GM23338 (cell line): ENCODE measurements around the gene SYNE2. TPM values are rescaled to one million over a fixed set of nuclear protein-coding genes. Genes with fewer than 3 reads are reported as not detected.

Source experiments
- ATAC-seq: fragments of 200-7000 bp; cut with Tn5 transposase; 3 replicates; pipeline ENCODE4 v1.9.1; 2020
- DNase-seq: peaks from one replicate; pipeline ENCODE4 v3.0.0-alpha.2; 2015; ENCODE audit warnings: low spot score
- H2AFZ ChIP-seq: fragments of 200-600 bp; sonication (generic); 2 replicates; pipeline ENCODE4 v1.8.0; 2016; ENCODE audit warnings: antibody characterized with exemption, mild to moderate bottlenecking, moderate library complexity
- H3F3A ChIP-seq: fragments of 200-600 bp; sonication (generic); replicated peaks from 2 replicates; pipeline ENCODE4 v1.8.0; 2017; ENCODE audit warnings: antibody characterized with exemption, mixed run types, low read depth
- H3K27ac ChIP-seq: fragments of 200-600 bp; sonication (generic); 2 replicates; pipeline ENCODE4 v1.6.1; 2016; ENCODE audit warnings: low read depth
- H3K27me3 ChIP-seq: fragments of 200-600 bp; sonication (generic); 2 replicates; pipeline ENCODE4 v1.8.0; 2016; ENCODE audit warnings: mild to moderate bottlenecking, mixed run types, moderate library complexity; ENCODE audit not compliant: insufficient read depth
- H3K36me3 ChIP-seq: fragments of 200-600 bp; sonication (generic); 2 replicates; pipeline ENCODE4 v1.8.0; 2016; ENCODE audit warnings: mild to moderate bottlenecking; ENCODE audit not compliant: insufficient read depth
- H3K4me1 ChIP-seq: fragments of 200-600 bp; sonication (generic); 2 replicates; pipeline ENCODE4 v1.8.0; 2016; ENCODE audit warnings: mild to moderate bottlenecking, moderate library complexity; ENCODE audit not compliant: insufficient read depth
- H3K4me2 ChIP-seq: fragments of 200-600 bp; sonication (generic); 2 replicates; pipeline ENCODE4 v1.7.1; 2017; ENCODE audit warnings: mixed run types
- H3K4me3 ChIP-seq: fragments of 200-600 bp; sonication (generic); 2 replicates; pipeline ENCODE4 v1.6.1; 2016; ENCODE audit warnings: mixed run types
- H3K79me2 ChIP-seq: fragments of 200-600 bp; sonication (generic); replicated peaks from 2 replicates; pipeline ENCODE4 v1.8.0; 2017; ENCODE audit warnings: mild to moderate bottlenecking; ENCODE audit not compliant: insufficient read depth
- H3K9me2 ChIP-seq: fragments of 200-600 bp; sonication (generic); 2 replicates; pipeline ENCODE4 v1.8.0; 2017; ENCODE audit not compliant: insufficient read depth
- H4K20me1 ChIP-seq: fragments of 200-600 bp; sonication (generic); replicated peaks from 2 replicates; pipeline ENCODE4 v1.8.0; 2017; ENCODE audit warnings: mild to moderate bottlenecking; ENCODE audit not compliant: insufficient read depth
- H3K27ac Mint-ChIP-seq: 2 replicates; pipeline ENCODE4 v1.8.0; 2020; ENCODE audit warnings: inconsistent platforms, mild to moderate bottlenecking, moderate library complexity, mixed read lengths
- H3K27me3 Mint-ChIP-seq: 3 replicates; pipeline ENCODE4 v1.8.0; 2022; ENCODE audit warnings: low read depth, mild to moderate bottlenecking, moderate library complexity, mixed read lengths, inconsistent platforms; ENCODE audit not compliant: insufficient read depth, poor library complexity
- H3K36me3 Mint-ChIP-seq: 3 replicates; pipeline ENCODE4 v1.8.0; 2021; ENCODE audit warnings: low read depth, mild to moderate bottlenecking, inconsistent platforms, moderate library complexity, mixed read lengths
- H3K4me1 Mint-ChIP-seq: 3 replicates; pipeline ENCODE4 v1.8.0; 2020; ENCODE audit warnings: mild to moderate bottlenecking, inconsistent platforms, mixed read lengths
- H3K4me3 Mint-ChIP-seq: 3 replicates; pipeline ENCODE4 v1.8.0; 2021; ENCODE audit warnings: moderate library complexity, mild to moderate bottlenecking, inconsistent platforms, mixed read lengths
- H3K9me3 Mint-ChIP-seq: 3 replicates; pipeline ENCODE4 v1.8.0; 2020; ENCODE audit warnings: moderate library complexity, mild to moderate bottlenecking, inconsistent platforms, mixed read lengths
- CREB1 ChIP-seq: fragments of 250-450 bp; sonication (Bioruptor Pico); IDR thresholded peaks from 2 replicates; pipeline ENCODE4 v1.5.0; 2020; ENCODE audit warnings: low read depth, mild to moderate bottlenecking, moderate library complexity
- CTCF ChIP-seq, 2 experiments: fragments of 200-600 bp in 1 of 2; sonication (generic) in 1 of 2; conservative IDR thresholded peaks; 2 replicates each; pipeline versions ENCODE4 v1.5.1 to v1.6.1; 2016 to 2017; ENCODE audit warnings: antibody characterized with exemption in 2 of 2, low read depth in 2 of 2, mild to moderate bottlenecking in 2 of 2, moderate library complexity in 1 of 2
- ETS1 ChIP-seq: IDR thresholded peaks from 2 replicates; pipeline ENCODE4 v1.6.1; 2016; ENCODE audit warnings: antibody characterized with exemption
- EZH2 ChIP-seq: fragments of 200-600 bp; sonication (generic); IDR thresholded peaks from one replicate; pipeline ENCODE4 v1.8.0; 2017; ENCODE audit warnings: antibody characterized with exemption, mild to moderate bottlenecking, low read depth; ENCODE audit not compliant: unreplicated experiment
- EZH2phosphoT487 ChIP-seq: fragments of 200-600 bp; sonication (generic); IDR thresholded peaks from one replicate; pipeline ENCODE4 v1.8.1; 2018; ENCODE audit warnings: antibody characterized with exemption; ENCODE audit not compliant: unreplicated experiment
- JUNB ChIP-seq: IDR thresholded peaks from one replicate; pipeline ENCODE4 v1.6.1; 2016; ENCODE audit warnings: antibody characterized with exemption; ENCODE audit not compliant: unreplicated experiment
- NANOG ChIP-seq: IDR thresholded peaks from 2 replicates; pipeline ENCODE4 v1.6.1; 2016; ENCODE audit warnings: antibody characterized with exemption, borderline replicate concordance
- POLR2AphosphoS5 ChIP-seq: IDR thresholded peaks from 2 replicates; pipeline ENCODE4 v1.6.1; 2016; ENCODE audit warnings: antibody characterized with exemption, low read depth
- REST ChIP-seq: IDR thresholded peaks from one replicate; pipeline ENCODE4 v1.6.1; 2018; ENCODE audit warnings: antibody characterized with exemption; ENCODE audit not compliant: unreplicated experiment
- STAT1 ChIP-seq: IDR thresholded peaks from one replicate; pipeline ENCODE4 v1.6.1; 2016; ENCODE audit warnings: antibody characterized with exemption; ENCODE audit not compliant: unreplicated experiment
- ZNF114 ChIP-seq: fragments of 250-450 bp; sonication (Bioruptor Pico); IDR thresholded peaks from 2 replicates; pipeline ENCODE4 v1.5.0; 2020; ENCODE audit warnings: mild to moderate bottlenecking, moderate library complexity
- ZNF331 ChIP-seq: fragments of 250-450 bp; sonication (Bioruptor Pico); IDR thresholded peaks from 2 replicates; pipeline ENCODE4 v1.5.0; 2020; ENCODE audit warnings: low read depth, mild to moderate bottlenecking, moderate library complexity
- polyA plus RNA-seq: library from polyadenylated mRNA; unstranded; fragments of >200 nt; fragmentation: Nextera tagmentation; extraction: Ambion mirVana; gene quantifications from 2 replicates; pipeline ENCODE4 v1.2.1, GENCODE V29; 2016
- total RNA-seq: library from RNA; depleted of rRNA; stranded (reverse); fragments of >200 nt; shearing (Covaris generic); gene quantifications from 2 replicates; pipeline ENCODE4 v1.2.3, GENCODE V29; 2014
- TF ChIP-seq, protein P1 (sequence below): fragments of 250-450 bp; sonication (Bioruptor Pico); IDR thresholded peaks from 2 replicates; pipeline ENCODE4 v1.5.0; 2020; ENCODE audit warnings: mild to moderate bottlenecking, moderate library complexity

Gene SYNE2
- total and polyA plus RNA-seq, 2 experiments from 2014 or later = 34.3 to 86.5 TPM

GRCh38 chr14:64082837-64083236 lies 230.0 kb downstream of the SYNE2 start:
- Mint-ChIP-seq H3K4me1 (no peaks in the 10 kb centered on the region), H3K27ac (no peak overlapping the region), H3K36me3 (peaks cover 27% of the 10 kb centered on the region), H3K27me3 (no peaks in the 10 kb centered on the region), H3K4me3 (no peak overlapping the region), H3K9me3 (no peaks in the 10 kb centered on the region)
- Histone ChIP-seq H3K9me2 (no peaks in the 10 kb centered on the region), H3K27me3 (no peaks in the 10 kb centered on the region), H3K4me2 (no peak overlapping the region), H4K20me1 (no peaks in the 10 kb centered on the region), H2AFZ (no peak overlapping the region), H3F3A (no peaks in the 10 kb centered on the region), H3K4me1 (no peaks in the 10 kb centered on the region), H3K36me3 (no peaks in the 10 kb centered on the region), H3K4me3 (no peak overlapping the region), H3K27ac (peak overlapping the region; percentile 61; the same call in 1 of the 2 replicates), H3K79me2 (no peaks in the 10 kb centered on the region)
- TF ChIP-seq ETS1 (no peak), EZH2phosphoT487 (no peak), NANOG (no peak), ZNF331 (CRISPR knock-in tag) (no peak), ZNF114 (CRISPR knock-in tag) (no peak), STAT1 (no peak), EZH2 (no peak), CTCF (conservative IDR thresholded peaks at IDR 0.05; ENCODE audit: low read depth in 2 of 2) (no peak), REST (no peak), CREB1 (CRISPR knock-in tag) (no peak), POLR2AphosphoS5 (no peak), JUNB (no peak)
- TF ChIP-seq, protein P1, sequence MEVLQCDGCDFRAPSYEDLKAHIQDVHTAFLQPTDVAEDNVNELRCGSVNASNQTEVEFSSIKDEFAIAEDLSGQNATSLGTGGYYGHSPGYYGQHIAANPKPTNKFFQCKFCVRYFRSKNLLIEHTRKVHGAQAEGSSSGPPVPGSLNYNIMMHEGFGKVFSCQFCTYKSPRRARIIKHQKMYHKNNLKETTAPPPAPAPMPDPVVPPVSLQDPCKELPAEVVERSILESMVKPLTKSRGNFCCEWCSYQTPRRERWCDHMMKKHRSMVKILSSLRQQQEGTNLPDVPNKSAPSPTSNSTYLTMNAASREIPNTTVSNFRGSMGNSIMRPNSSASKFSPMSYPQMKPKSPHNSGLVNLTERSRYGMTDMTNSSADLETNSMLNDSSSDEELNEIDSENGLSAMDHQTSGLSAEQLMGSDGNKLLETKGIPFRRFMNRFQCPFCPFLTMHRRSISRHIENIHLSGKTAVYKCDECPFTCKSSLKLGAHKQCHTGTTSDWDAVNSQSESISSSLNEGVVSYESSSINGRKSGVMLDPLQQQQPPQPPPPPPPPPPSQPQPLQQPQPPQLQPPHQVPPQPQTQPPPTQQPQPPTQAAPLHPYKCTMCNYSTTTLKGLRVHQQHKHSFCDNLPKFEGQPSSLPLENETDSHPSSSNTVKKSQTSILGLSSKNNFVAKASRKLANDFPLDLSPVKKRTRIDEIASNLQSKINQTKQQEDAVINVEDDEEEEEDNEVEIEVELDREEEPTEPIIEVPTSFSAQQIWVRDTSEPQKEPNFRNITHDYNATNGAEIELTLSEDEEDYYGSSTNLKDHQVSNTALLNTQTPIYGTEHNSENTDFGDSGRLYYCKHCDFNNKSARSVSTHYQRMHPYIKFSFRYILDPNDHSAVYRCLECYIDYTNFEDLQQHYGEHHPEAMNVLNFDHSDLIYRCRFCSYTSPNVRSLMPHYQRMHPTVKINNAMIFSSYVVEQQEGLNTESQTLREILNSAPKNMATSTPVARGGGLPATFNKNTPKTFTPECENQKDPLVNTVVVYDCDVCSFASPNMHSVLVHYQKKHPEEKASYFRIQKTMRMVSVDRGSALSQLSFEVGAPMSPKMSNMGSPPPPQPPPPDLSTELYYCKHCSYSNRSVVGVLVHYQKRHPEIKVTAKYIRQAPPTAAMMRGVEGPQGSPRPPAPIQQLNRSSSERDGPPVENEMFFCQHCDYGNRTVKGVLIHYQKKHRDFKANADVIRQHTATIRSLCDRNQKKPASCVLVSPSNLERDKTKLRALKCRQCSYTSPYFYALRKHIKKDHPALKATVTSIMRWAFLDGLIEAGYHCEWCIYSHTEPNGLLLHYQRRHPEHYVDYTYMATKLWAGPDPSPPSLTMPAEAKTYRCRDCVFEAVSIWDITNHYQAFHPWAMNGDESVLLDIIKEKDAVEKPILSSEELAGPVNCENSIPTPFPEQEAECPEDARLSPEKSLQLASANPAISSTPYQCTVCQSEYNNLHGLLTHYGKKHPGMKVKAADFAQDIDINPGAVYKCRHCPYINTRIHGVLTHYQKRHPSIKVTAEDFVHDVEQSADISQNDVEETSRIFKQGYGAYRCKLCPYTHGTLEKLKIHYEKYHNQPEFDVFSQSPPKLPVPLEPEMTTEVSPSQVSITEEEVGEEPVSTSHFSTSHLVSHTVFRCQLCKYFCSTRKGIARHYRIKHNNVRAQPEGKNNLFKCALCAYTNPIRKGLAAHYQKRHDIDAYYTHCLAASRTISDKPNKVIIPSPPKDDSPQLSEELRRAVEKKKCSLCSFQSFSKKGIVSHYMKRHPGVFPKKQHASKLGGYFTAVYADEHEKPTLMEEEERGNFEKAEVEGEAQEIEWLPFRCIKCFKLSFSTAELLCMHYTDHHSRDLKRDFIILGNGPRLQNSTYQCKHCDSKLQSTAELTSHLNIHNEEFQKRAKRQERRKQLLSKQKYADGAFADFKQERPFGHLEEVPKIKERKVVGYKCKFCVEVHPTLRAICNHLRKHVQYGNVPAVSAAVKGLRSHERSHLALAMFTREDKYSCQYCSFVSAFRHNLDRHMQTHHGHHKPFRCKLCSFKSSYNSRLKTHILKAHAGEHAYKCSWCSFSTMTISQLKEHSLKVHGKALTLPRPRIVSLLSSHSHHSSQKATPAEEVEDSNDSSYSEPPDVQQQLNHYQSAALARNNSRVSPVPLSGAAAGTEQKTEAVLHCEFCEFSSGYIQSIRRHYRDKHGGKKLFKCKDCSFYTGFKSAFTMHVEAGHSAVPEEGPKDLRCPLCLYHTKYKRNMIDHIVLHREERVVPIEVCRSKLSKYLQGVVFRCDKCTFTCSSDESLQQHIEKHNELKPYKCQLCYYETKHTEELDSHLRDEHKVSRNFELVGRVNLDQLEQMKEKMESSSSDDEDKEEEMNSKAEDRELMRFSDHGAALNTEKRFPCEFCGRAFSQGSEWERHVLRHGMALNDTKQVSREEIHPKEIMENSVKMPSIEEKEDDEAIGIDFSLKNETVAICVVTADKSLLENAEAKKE (CRISPR knock-in tag) = no peak
- ATAC-seq = no peak
- no peak for DNase-seq
